CD4-positive, alpha-beta T cell (primary cell): Measurements from ENCODE around the gene CASKIN1. TPM values are rescaled to one million over a fixed set of nuclear protein-coding genes. Genes with fewer than 3 reads are reported as not detected.

Experiments
- ATAC-seq: fragments of 200-7000 bp; cut with Tn5 transposase; one replicate; pipeline ENCODE4 v1.10.0; 2022; ENCODE audit warnings: mild to moderate bottlenecking; ENCODE audit not compliant: poor library complexity
- CTCF ChIA-PET: fragments of 350-600 bp; sonication (Branson Sonifier 250); formaldehyde crosslinking; loops from one replicate; lab custom pipeline; 2021; ENCODE audit warnings: antibody characterized with exemption, inconsistent platforms; lab: Charles Lee
- POLR2A ChIA-PET: fragments of 350-600 bp; sonication (Branson Sonifier 250); formaldehyde crosslinking; loops from one replicate; lab custom pipeline; 2021; ENCODE audit warnings: antibody characterized with exemption, inconsistent platforms; lab: Charles Lee
- DNase-seq, 14 experiments: peaks; one replicate each; pipeline ENCODE4 v3.0.0-alpha.2; 2013 to 2020; ENCODE audit warnings: mixed read lengths in 2 of 14
- H3K27ac ChIP-seq, 2 donors: one replicate each; pipeline versions ENCODE4 v1.5.1 to v1.7.0; 2013; ENCODE audit warnings: low read length in 2 of 2, low read depth in 1 of 2, mild to moderate bottlenecking in 1 of 2
- H3K27me3 ChIP-seq, 2 experiments: 1 replicate in 1 of 2; 2 replicates in 1 of 2; pipeline versions ENCODE4 v1.6.1 to v1.7.0; 2013; ENCODE audit warnings: low read length in 2 of 2, control low read depth in 1 of 2, mild to moderate bottlenecking in 1 of 2, moderate library complexity in 1 of 2; ENCODE audit not compliant: insufficient read depth in 2 of 2, control insufficient read depth in 1 of 2
- H3K36me3 ChIP-seq: one replicate; pipeline ENCODE4 v1.6.1; 2013; ENCODE audit warnings: low read length, control low read depth; ENCODE audit not compliant: insufficient read depth
- H3K4me1 ChIP-seq: one replicate; pipeline ENCODE4 v1.6.1; 2013; ENCODE audit warnings: low read length, control low read depth; ENCODE audit not compliant: insufficient read depth
- H3K4me3 ChIP-seq: one replicate; pipeline ENCODE4 v1.5.1; 2013; ENCODE audit warnings: mild to moderate bottlenecking, low read length, moderate library complexity
- H3K9me3 ChIP-seq, 2 experiments: 1 replicate in 1 of 2; 2 replicates in 1 of 2; pipeline versions ENCODE4 v1.6.1 to v1.7.0; 2013; ENCODE audit warnings: low read length in 2 of 2, mild to moderate bottlenecking in 2 of 2, control low read depth in 1 of 2, moderate library complexity in 1 of 2; ENCODE audit not compliant: control insufficient read depth in 1 of 2, insufficient read depth in 1 of 2
- H3K27ac Mint-ChIP-seq: one replicate; pipeline ENCODE4 v1.8.0; 2020; ENCODE audit warnings: mixed read lengths
- H3K27me3 Mint-ChIP-seq: one replicate; pipeline ENCODE4 v1.8.0; 2021; ENCODE audit warnings: mixed read lengths
- H3K36me3 Mint-ChIP-seq: one replicate; pipeline ENCODE4 v1.8.0; 2021; ENCODE audit warnings: low read depth, mixed read lengths
- H3K4me1 Mint-ChIP-seq: one replicate; pipeline ENCODE4 v1.8.0; 2021; ENCODE audit warnings: low read depth, mixed read lengths
- H3K4me3 Mint-ChIP-seq: one replicate; pipeline ENCODE4 v1.8.0; 2020; ENCODE audit warnings: mild to moderate bottlenecking, mixed read lengths
- H3K9me3 Mint-ChIP-seq: one replicate; pipeline ENCODE4 v1.8.0; 2020; ENCODE audit warnings: mixed read lengths
- intact Hi-C, 2 experiments: fragments of 100-400 bp; cut with DNase I in 1 of 2; cut with micrococcal nuclease in 1 of 2; formaldehyde crosslinking; loops; one replicate each; pipeline versions ENCODE4 v1.15.1 to v1.9.0; 2023 to 2025; cut with DNase I, micrococcal nuclease
- total RNA-seq, 174 experiments: library from RNA in 2 of 174; stranded (reverse) in 2 of 174; gene quantifications; one replicate each; pipeline ENCODE4 v1.2.3 and lab custom pipeline; 2021 to 2026
- TF ChIP-seq, protein P1 (sequence below): fragments of 200-600 bp; IDR thresholded peaks from one replicate; pipeline ENCODE4 v1.8.0; 2022; ENCODE audit warnings: antibody characterized with exemption, mild to moderate bottlenecking

The CASKIN1 gene
- total RNA-seq, 2 experiments from 2014 or later = 0.06 TPM; not detected in 1

GRCh38 chr16:2186064-2186463 lies 10.3 kb downstream of the CASKIN1 start:
- DNase-seq (no peak), ATAC-seq (no peak)
- ChIA-PET CTCF (no interaction called here), POLR2A (no interaction called here)
- Histone ChIP-seq H3K27me3 (no peaks in the 10 kb centered on the region), H3K9me3 (no peaks in the 10 kb centered on the region), H3K27ac (no peak overlapping the region), H3K36me3 (no peaks in the 10 kb centered on the region), H3K4me1 (no peaks in the 10 kb centered on the region), H3K4me3 (no peak overlapping the region)
- Mint-ChIP-seq H3K4me3 (no peak overlapping the region), H3K4me1 (no peaks in the 10 kb centered on the region), H3K9me3 (no peaks in the 10 kb centered on the region), H3K27me3 (no peaks in the 10 kb centered on the region), H3K27ac (no peak overlapping the region), H3K36me3 (no peaks in the 10 kb centered on the region)
- TF ChIP-seq, protein P1, sequence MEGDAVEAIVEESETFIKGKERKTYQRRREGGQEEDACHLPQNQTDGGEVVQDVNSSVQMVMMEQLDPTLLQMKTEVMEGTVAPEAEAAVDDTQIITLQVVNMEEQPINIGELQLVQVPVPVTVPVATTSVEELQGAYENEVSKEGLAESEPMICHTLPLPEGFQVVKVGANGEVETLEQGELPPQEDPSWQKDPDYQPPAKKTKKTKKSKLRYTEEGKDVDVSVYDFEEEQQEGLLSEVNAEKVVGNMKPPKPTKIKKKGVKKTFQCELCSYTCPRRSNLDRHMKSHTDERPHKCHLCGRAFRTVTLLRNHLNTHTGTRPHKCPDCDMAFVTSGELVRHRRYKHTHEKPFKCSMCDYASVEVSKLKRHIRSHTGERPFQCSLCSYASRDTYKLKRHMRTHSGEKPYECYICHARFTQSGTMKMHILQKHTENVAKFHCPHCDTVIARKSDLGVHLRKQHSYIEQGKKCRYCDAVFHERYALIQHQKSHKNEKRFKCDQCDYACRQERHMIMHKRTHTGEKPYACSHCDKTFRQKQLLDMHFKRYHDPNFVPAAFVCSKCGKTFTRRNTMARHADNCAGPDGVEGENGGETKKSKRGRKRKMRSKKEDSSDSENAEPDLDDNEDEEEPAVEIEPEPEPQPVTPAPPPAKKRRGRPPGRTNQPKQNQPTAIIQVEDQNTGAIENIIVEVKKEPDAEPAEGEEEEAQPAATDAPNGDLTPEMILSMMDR = no peak
- intact Hi-C loops = no loop called here

DNA sequence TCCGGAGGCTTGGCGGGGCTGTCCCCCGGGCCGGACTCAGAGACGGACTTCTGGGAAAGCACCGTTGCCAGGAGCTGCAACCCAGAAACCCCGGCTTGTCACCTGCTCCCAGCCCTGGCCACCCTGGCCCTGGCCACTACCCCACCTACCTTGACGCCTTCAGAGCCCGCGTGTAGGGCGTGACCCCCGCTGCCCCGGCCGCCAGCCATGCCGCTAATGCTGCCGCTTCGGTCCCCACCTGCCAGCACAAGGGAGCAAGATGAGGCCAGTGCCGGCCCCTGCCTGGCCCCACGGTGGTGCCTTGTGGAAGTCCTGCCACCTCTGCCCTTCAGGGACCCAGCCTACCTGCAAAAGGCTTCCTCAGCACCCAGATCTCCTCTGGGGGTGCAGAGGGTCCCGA lies 11.4 kb downstream of the CASKIN1 start:
- Histone ChIP-seq H3K27me3 (no peaks in the 10 kb centered on the region), H3K36me3 (no peaks in the 10 kb centered on the region), H3K27ac (no peak overlapping the region), H3K9me3 (no peaks in the 10 kb centered on the region), H3K4me1 (no peaks in the 10 kb centered on the region), H3K4me3 (no peak overlapping the region)
- ATAC-seq (no peak), DNase-seq (no peak)
- no peak overlapping the region for H3K27ac Mint-ChIP-seq
- no peaks in the 10 kb centered on the region for H3K27me3 Mint-ChIP-seq
- intact Hi-C loops = no loop called here
- no peaks in the 10 kb centered on the region for H3K36me3 Mint-ChIP-seq
- CTCF ChIA-PET = no interaction called here
- H3K4me1 Mint-ChIP-seq = no peaks in the 10 kb centered on the region
- no peak overlapping the region for H3K4me3 Mint-ChIP-seq
- H3K9me3 Mint-ChIP-seq = no peaks in the 10 kb centered on the region
- POLR2A ChIA-PET = no interaction called here
- TF ChIP-seq, protein P1 = no peak

- Mint-ChIP-seq H3K27me3 (no peaks in the 10 kb centered on the region), H3K4me3 (no peak overlapping the region), H3K27ac (no peak overlapping the region), H3K36me3 (no peaks in the 10 kb centered on the region), H3K4me1 (no peaks in the 10 kb centered on the region), H3K9me3 (no peaks in the 10 kb centered on the region)
- no peaks in the 10 kb centered on the region for H3K4me1 ChIP-seq
- DNase-seq = no peak
- ATAC-seq = no peak
- TF ChIP-seq, protein P1 = no peak
- H3K27ac ChIP-seq = no peak overlapping the region
- POLR2A ChIA-PET = no interaction called here
- H3K36me3 ChIP-seq = no peaks in the 10 kb centered on the region
- CTCF ChIA-PET = no interaction called here
- H3K9me3 ChIP-seq = no peaks in the 10 kb centered on the region
- intact Hi-C loops = no loop called here
- no peak overlapping the region for H3K4me3 ChIP-seq
- H3K27me3 ChIP-seq = no peaks in the 10 kb centered on the region
Observed at GRCh38 chr16:2184346-2184745, 12.1 kb downstream of the CASKIN1 start.
